Measurements from ENCODE around the gene FUCA1. TPM values are rescaled to one million over a fixed set of nuclear protein-coding genes. Genes with fewer than 3 reads are reported as not detected.

The FUCA1 gene
- polyA plus RNA-seq, 1 donor from 2014 or later: 38.5 TPM

GRCh38 chr1:23879809-23880208, 11.7 kb upstream of the FUCA1 start:
- no peak overlapping the region for H3K4me3 ChIP-seq (ENCODE audit: low read length)
- H3K27me3 ChIP-seq (ENCODE audit: insufficient read depth, low read depth, low read length): no peaks in the 10 kb centered on the region
- no peak overlapping the region for H3K4me2 ChIP-seq (ENCODE audit: low read length)
- TF ChIP-seq REST (IDR thresholded peaks at IDR 0.05; ENCODE audit: borderline replicate concordance) (no peak), POLR2AphosphoS5 (IDR thresholded peaks at IDR 0.05) (no peak), EP300 (conservative IDR thresholded peaks at IDR 0.05; ENCODE audit: poor library complexity, severe bottlenecking) (no peak), RAD21 (conservative IDR thresholded peaks at IDR 0.05) (no peak), CTCF (IDR thresholded peaks at IDR 0.05; ENCODE audit: poor library complexity, severe bottlenecking) (no peak), MXI1 (conservative IDR thresholded peaks at IDR 0.05; ENCODE audit: poor library complexity, severe bottlenecking) (no peak), TAF1 (IDR thresholded peaks at IDR 0.05; ENCODE audit: low read depth) (no peak), EZH2 (IDR thresholded peaks at IDR 0.05; ENCODE audit: borderline replicate concordance, insufficient read depth, low read length, poor library complexity, severe bottlenecking) (no peak), SMC3 (conservative IDR thresholded peaks at IDR 0.05; ENCODE audit: poor library complexity) (no peak)
- no peaks in the 10 kb centered on the region for H3K9me2 ChIP-seq (ENCODE audit: insufficient read depth, low read length)
- no peaks in the 10 kb centered on the region for H3K36me3 ChIP-seq (ENCODE audit: insufficient read depth, low read length)
- H3K9ac ChIP-seq (ENCODE audit: low read length): no peak overlapping the region
- peaks cover 7% of the 10 kb centered on the region for H3K9me3 ChIP-seq (ENCODE audit: low read length)
- H3F3A ChIP-seq (ENCODE audit: insufficient read depth, low read length, poor library complexity, severe bottlenecking): no peaks in the 10 kb centered on the region
- no peak overlapping the region for H3K27ac ChIP-seq (ENCODE audit: low read length)
- no peak overlapping the region for H2AFZ ChIP-seq (ENCODE audit: low read depth, low read length)
- H3K79me2 ChIP-seq (replicated peaks; ENCODE audit: insufficient read depth, low read length): no peaks in the 10 kb centered on the region
- H4K20me1 ChIP-seq (ENCODE audit: insufficient read depth): no peaks in the 10 kb centered on the region

GRCh38 chr1:23878668-23879067, 10.6 kb upstream of the FUCA1 start:
- Histone ChIP-seq H3K4me2 (ENCODE audit: low read length) (no peak overlapping the region), H3K27ac (ENCODE audit: low read length) (no peak overlapping the region), H3K9me3 (ENCODE audit: low read length) (peaks cover 7% of the 10 kb centered on the region), H3K4me3 (ENCODE audit: low read length) (no peak overlapping the region), H2AFZ (ENCODE audit: low read depth, low read length) (no peak overlapping the region), H3K36me3 (ENCODE audit: insufficient read depth, low read length) (no peaks in the 10 kb centered on the region), H3K27me3 (ENCODE audit: insufficient read depth, low read depth, low read length) (no peaks in the 10 kb centered on the region), H3K79me2 (replicated peaks; ENCODE audit: insufficient read depth, low read length) (no peaks in the 10 kb centered on the region), H4K20me1 (ENCODE audit: insufficient read depth) (no peaks in the 10 kb centered on the region), H3K9me2 (ENCODE audit: insufficient read depth, low read length) (no peaks in the 10 kb centered on the region), H3F3A (ENCODE audit: insufficient read depth, low read length, poor library complexity, severe bottlenecking) (no peaks in the 10 kb centered on the region), H3K9ac (ENCODE audit: low read length) (no peak overlapping the region)
- TF ChIP-seq REST (IDR thresholded peaks at IDR 0.05; ENCODE audit: borderline replicate concordance) (no peak), RAD21 (conservative IDR thresholded peaks at IDR 0.05) (no peak), POLR2AphosphoS5 (IDR thresholded peaks at IDR 0.05) (no peak), EZH2 (IDR thresholded peaks at IDR 0.05; ENCODE audit: borderline replicate concordance, insufficient read depth, low read length, poor library complexity, severe bottlenecking) (no peak), TAF1 (IDR thresholded peaks at IDR 0.05; ENCODE audit: low read depth) (no peak), CTCF (IDR thresholded peaks at IDR 0.05; ENCODE audit: poor library complexity, severe bottlenecking) (no peak), MXI1 (conservative IDR thresholded peaks at IDR 0.05; ENCODE audit: poor library complexity, severe bottlenecking) (no peak), SMC3 (conservative IDR thresholded peaks at IDR 0.05; ENCODE audit: poor library complexity) (no peak), EP300 (conservative IDR thresholded peaks at IDR 0.05; ENCODE audit: poor library complexity, severe bottlenecking) (no peak)
